Measurements from ENCODE around the gene CPLX3.

DNA sequence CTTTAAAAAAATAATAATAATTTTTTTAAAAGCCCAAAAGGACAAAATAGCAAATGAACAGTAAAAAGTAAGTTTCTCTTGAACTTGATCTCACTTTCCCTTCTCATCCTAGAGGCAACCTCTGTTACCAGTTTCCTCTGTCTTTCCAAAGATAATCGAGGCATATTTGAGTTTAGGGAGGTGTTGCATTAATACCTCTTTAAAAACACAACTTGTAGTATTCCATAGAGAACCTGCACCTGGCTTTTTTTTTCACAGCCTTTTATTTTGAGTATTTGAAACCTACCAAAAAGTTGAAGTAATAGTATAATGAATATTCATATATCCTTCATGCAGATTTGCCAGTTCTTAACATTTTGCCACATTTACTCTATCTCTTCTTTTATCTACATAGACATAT lies 35.4 kb upstream of the CPLX3 start:
- no peak for TF ChIP-seq POLR2A (IDR thresholded peaks at IDR 0.05)
- TF ChIP-seq, protein P1, sequence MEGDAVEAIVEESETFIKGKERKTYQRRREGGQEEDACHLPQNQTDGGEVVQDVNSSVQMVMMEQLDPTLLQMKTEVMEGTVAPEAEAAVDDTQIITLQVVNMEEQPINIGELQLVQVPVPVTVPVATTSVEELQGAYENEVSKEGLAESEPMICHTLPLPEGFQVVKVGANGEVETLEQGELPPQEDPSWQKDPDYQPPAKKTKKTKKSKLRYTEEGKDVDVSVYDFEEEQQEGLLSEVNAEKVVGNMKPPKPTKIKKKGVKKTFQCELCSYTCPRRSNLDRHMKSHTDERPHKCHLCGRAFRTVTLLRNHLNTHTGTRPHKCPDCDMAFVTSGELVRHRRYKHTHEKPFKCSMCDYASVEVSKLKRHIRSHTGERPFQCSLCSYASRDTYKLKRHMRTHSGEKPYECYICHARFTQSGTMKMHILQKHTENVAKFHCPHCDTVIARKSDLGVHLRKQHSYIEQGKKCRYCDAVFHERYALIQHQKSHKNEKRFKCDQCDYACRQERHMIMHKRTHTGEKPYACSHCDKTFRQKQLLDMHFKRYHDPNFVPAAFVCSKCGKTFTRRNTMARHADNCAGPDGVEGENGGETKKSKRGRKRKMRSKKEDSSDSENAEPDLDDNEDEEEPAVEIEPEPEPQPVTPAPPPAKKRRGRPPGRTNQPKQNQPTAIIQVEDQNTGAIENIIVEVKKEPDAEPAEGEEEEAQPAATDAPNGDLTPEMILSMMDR (IDR thresholded peaks at IDR 0.05): no peak
